Sigmoid colon (tissue), 4 donors: ENCODE measurements around the gene TRAIP.

Experiments used
- CTCF ChIP-seq, 4 experiments: fragments of 450-650 bp in 3 of 4; fragments of 200-600 bp in 1 of 4; IDR thresholded peaks; one replicate each; pipeline ENCODE4 v1.5.1; 2016 to 2019; ENCODE audit warnings: antibody characterized with exemption in 4 of 4, mild to moderate bottlenecking in 3 of 4, moderate library complexity in 2 of 4
- EP300 ChIP-seq, 4 donors: sonication (generic); formaldehyde crosslinking; IDR thresholded peaks; one replicate each; pipeline ENCODE4 v1.6.1; 2017; ENCODE audit warnings: antibody characterized with exemption in 4 of 4
- POLR2A ChIP-seq, 2 donors: fragments of 450-650 bp; IDR thresholded peaks; one replicate each; pipeline ENCODE4 v1.6.1; 2016; ENCODE audit warnings: antibody characterized with exemption in 2 of 2, mild to moderate bottlenecking in 2 of 2, moderate library complexity in 2 of 2

GRCh38 chr3:49902511-49903345, 46.4 kb upstream of the TRAIP start:
- TF ChIP-seq CTCF (IDR thresholded peaks at IDR 0.05) (no peak), POLR2A (IDR thresholded peaks at IDR 0.05) (no peak), EP300 (IDR thresholded peaks at IDR 0.05) (no peak)
